ENCODE data around the gene RHOBTB3. TPM values are rescaled to one million over a fixed set of nuclear protein-coding genes. Genes with fewer than 3 reads are reported as not detected.
A peak's percentile ranks its signal among the peaks of the same experiment; 100 is the strongest.

The RHOBTB3 gene
- total RNA-seq, 1 donor from 2014 or later = 79.7 TPM

DNA sequence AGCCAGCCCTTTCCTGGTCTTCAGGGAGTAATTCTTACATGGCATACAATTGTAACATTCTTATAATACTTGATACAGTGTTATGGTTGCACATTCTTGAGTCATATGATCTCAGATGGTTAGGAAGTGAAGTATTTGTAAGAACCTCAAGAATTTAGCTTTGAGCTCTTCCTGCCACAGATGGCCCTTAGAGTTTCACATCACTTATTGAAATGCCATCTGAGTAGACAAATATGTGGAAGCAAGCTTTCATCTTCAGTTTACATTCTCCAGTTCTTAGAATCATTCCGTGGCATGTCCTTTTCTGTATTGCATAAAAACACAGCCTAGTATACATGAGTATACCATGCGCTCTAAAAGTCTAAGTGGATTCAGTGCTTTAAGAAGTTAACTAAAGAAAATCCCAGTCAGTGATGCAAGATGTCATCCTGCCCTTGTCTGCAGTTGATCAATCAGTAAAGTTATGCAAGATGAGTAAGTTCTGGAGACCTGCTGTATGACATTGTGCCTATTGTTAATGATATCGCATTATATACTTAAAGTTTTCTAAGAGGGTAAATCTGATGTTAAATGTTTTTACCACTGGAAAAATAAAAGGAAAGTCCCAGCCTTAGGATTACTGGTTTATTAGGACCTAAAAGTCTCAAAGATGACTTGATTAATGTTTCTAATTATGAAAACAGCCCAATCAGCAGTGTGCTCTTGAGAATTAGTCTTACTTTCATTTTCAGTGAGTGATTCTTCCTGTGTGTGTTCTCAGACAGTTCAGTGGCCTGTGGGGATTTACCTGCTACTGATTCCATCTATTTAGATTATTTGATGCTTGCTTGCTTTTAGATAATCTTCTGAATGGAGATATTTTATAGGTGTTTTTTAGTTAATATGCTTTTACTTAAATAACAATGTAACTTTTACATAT, 29.4 kb downstream of the RHOBTB3 start:
- DNase-seq = no peak
- peak overlapping the region; percentile 32 for H3K4me3 ChIP-seq
- H3K27ac ChIP-seq (replicated peaks) = peak overlapping the region; percentile 21
- intact Hi-C loops (cut with micrococcal nuclease) = no loop called here
- H3K36me3 ChIP-seq = peaks cover 32% of the 10 kb centered on the region
- no peaks in the 10 kb centered on the region for H3K9me3 ChIP-seq (replicated peaks)
- peaks cover 47% of the 10 kb centered on the region for H3K4me1 ChIP-seq
- TF ChIP-seq CTCF (IDR thresholded peaks at IDR 0.05; ENCODE audit: borderline replicate concordance) = no peak
- H3K27me3 ChIP-seq (ENCODE audit: low read depth) = no peaks in the 10 kb centered on the region

GRCh38 chr5:95761771-95762651, 30.9 kb downstream of the RHOBTB3 start:
- Histone ChIP-seq H3K4me3 (no peak overlapping the region), H3K9me3 (replicated peaks) (no peaks in the 10 kb centered on the region), H3K27me3 (ENCODE audit: low read depth) (no peaks in the 10 kb centered on the region), H3K4me1 (peaks cover 47% of the 10 kb centered on the region), H3K27ac (replicated peaks) (no peak overlapping the region), H3K36me3 (peaks cover 28% of the 10 kb centered on the region)
- DNase-seq = no peak
- TF ChIP-seq CTCF (IDR thresholded peaks at IDR 0.05; ENCODE audit: borderline replicate concordance) = no peak
- intact Hi-C loops (cut with micrococcal nuclease) = no loop called here

DNA sequence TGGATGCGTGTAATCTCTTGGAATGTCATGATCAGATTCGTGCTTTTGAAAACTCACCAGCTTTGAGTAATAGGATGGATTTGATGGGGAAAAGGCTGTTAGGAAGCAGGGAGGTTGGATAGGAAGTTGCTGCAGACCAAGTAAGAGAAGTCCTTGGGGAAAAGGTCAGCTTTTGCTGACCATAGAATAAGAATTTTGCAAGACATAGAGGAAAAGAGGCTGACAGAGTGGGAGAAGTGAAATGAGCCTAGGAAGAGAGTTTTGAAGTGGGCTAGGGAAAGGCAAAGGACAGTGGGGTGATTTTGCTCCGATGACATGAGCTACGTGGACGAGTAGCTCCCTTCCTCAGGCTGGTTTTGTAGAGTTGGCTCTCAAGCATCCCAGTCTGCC, 31.5 kb downstream of the RHOBTB3 start:
- peaks cover 24% of the 10 kb centered on the region for H3K36me3 ChIP-seq
- no peak overlapping the region for H3K4me3 ChIP-seq
- DNase-seq = no peak
- H3K4me1 ChIP-seq = peaks cover 47% of the 10 kb centered on the region
- TF ChIP-seq CTCF (IDR thresholded peaks at IDR 0.05; ENCODE audit: borderline replicate concordance) = no peak
- no peak overlapping the region for H3K27ac ChIP-seq (replicated peaks)
- H3K27me3 ChIP-seq (ENCODE audit: low read depth) = no peaks in the 10 kb centered on the region
- intact Hi-C loops (cut with micrococcal nuclease) = no loop called here
- no peaks in the 10 kb centered on the region for H3K9me3 ChIP-seq (replicated peaks)

- Histone ChIP-seq H3K4me1 (peaks cover 37% of the 10 kb centered on the region), H3K27me3 (ENCODE audit: low read depth) (no peaks in the 10 kb centered on the region), H3K27ac (replicated peaks) (no peak overlapping the region), H3K9me3 (replicated peaks) (no peaks in the 10 kb centered on the region), H3K4me3 (no peak overlapping the region), H3K36me3 (peaks cover 26% of the 10 kb centered on the region)
- intact Hi-C loops (cut with micrococcal nuclease) = no loop called here
- no peak for TF ChIP-seq CTCF (IDR thresholded peaks at IDR 0.05; ENCODE audit: borderline replicate concordance)
- DNase-seq = no peak
Observed at GRCh38 chr5:95763941-95764340, 32.8 kb downstream of the RHOBTB3 start.

DNA sequence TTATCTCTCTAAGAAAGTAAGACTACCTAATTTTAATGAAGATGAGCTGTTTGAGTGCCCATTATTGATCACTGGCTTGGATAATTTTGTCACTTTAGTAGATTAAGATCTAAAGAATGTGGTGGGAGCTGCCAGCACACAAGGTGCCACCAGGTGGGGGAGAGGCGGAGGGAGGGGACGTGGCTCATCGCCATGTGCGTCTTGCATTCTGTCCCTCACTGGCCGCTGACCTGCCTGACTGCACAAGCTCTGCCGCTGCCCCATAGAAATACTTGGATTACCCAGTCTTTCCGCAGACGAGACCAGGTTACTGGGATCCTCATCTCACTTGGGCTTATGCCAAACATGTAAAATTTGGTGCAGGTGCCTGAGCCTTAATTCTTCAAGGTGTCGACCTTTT, 37.6 kb downstream of the RHOBTB3 start:
- TF ChIP-seq CTCF (IDR thresholded peaks at IDR 0.05; ENCODE audit: borderline replicate concordance) = no peak
- Histone ChIP-seq H3K4me1 (peaks cover 27% of the 10 kb centered on the region), H3K4me3 (no peak overlapping the region), H3K36me3 (peaks cover 41% of the 10 kb centered on the region), H3K9me3 (replicated peaks) (no peaks in the 10 kb centered on the region), H3K27me3 (ENCODE audit: low read depth) (no peaks in the 10 kb centered on the region), H3K27ac (replicated peaks) (no peak overlapping the region)
- intact Hi-C loops (cut with micrococcal nuclease) = no loop called here
- no peak for DNase-seq

All from left ventricle myocardium inferior (tissue), 1 donor.